ENCODE results near the gene OPN1LW. TPM values are rescaled to one million over a fixed set of nuclear protein-coding genes. Genes with fewer than 3 reads are reported as not detected.
"Not testable (repeated sequence)": the region's sequence is repeated elsewhere in the genome, so short reads cannot be mapped to it uniquely, and the experiment has no call there.

The OPN1LW gene
- total RNA-seq, 1 experiment from 2014 or later, result not detected

DNA sequence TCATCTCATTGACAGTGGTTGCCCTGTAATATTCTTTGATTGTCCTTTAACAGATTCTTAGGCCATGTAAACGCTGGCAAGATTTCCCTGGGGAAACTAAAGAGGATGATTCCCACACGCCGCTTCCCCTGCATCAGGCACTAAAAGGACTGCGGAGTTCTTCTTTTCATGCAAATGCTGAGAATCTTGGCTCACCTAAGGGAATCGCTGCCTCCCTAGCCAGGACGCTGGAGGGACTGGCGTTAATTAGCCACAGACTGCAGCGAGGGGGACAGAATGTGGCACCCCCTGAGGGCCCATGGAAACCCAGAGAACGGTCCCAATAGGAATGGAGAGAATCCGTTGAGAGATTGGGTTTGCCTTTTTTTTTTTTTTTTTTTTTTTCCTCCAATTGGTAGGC is 30.3 kb downstream of the OPN1LW start:
- H2AFZ ChIP-seq (ENCODE audit: low read length); H4K91ac ChIP-seq (ENCODE audit: insufficient read length, low read depth, low read length); H3K27me3 ChIP-seq (ENCODE audit: insufficient read depth, low read length); H3K27ac Mint-ChIP-seq; DNase-seq; H3K27me3 Mint-ChIP-seq (ENCODE audit: low read depth); H3K79me1 ChIP-seq (ENCODE audit: insufficient read depth, low read depth, low read length, poor library complexity, severe bottlenecking); H3K9ac ChIP-seq (ENCODE audit: extremely low read depth, insufficient read length, low read length); H3K36me3 Mint-ChIP-seq (ENCODE audit: insufficient read depth in 1 of 3, low read depth in 3 of 3); H3K23me2 ChIP-seq (ENCODE audit: insufficient read length, low read depth, low read length, poor library complexity, severe bottlenecking); H3K23ac ChIP-seq (ENCODE audit: insufficient read length, low read depth, low read length); H3T11ph ChIP-seq (ENCODE audit: low read length); H3K18ac ChIP-seq (ENCODE audit: insufficient read length, low read depth, low read length); H3K9me3 ChIP-seq (ENCODE audit: control insufficient read depth, low read depth, low read length); H3K14ac ChIP-seq (ENCODE audit: insufficient read depth, low read length); H4K20me1 ChIP-seq (ENCODE audit: control insufficient read depth, insufficient read depth, insufficient read length); H3K4me1 ChIP-seq (ENCODE audit: insufficient read depth, low read length); H3K4me2 ChIP-seq (ENCODE audit: insufficient read depth, insufficient read length, low read length); H4K8ac ChIP-seq (replicated peaks; ENCODE audit: insufficient read length, low read depth, low read length); H2BK120ac ChIP-seq (ENCODE audit: low read depth, low read length, poor library complexity, severe bottlenecking); H3K79me2 ChIP-seq (ENCODE audit: insufficient read depth, low read length); H3K4me3 Mint-ChIP-seq; H2BK20ac ChIP-seq (ENCODE audit: low read depth, low read length, poor library complexity, severe bottlenecking); H2BK5ac ChIP-seq (ENCODE audit: insufficient read length, low read length); H2BK15ac ChIP-seq (ENCODE audit: low read depth, low read length); H3K9me3 Mint-ChIP-seq; H2BK12ac ChIP-seq (ENCODE audit: insufficient read length, low read depth, low read length); H2AK5ac ChIP-seq (ENCODE audit: insufficient read length, low read length); H3K27ac ChIP-seq (ENCODE audit: insufficient read length, low read depth, low read length); H3K4ac ChIP-seq (ENCODE audit: low read depth, low read length); H3K4me1 Mint-ChIP-seq; H3K56ac ChIP-seq (ENCODE audit: insufficient read length, low read depth, low read length); H4K5ac ChIP-seq (ENCODE audit: insufficient read length, low read depth, low read length): not testable (repeated sequence)
- WGBS (ENCODE audit: extremely low coverage, insufficient read length, low lambda C conversion rate), result no CpG with 5 or more reads among the region's 10 CpGs

DNA sequence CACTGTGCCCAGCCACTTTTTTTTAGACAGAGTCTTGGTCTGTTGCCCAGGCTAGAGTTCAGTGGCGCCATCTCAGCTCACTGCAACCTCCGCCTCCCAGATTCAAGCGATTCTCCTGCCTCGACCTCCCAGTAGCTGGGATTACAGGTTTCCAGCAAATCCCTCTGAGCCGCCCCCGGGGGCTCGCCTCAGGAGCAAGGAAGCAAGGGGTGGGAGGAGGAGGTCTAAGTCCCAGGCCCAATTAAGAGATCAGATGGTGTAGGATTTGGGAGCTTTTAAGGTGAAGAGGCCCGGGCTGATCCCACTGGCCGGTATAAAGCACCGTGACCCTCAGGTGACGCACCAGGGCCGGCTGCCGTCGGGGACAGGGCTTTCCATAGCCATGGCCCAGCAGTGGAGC is 38.3 kb downstream of the OPN1LW start, which contains the start of gene OPN1MW:
TSS of gene OPN1MW (plus strand) at position 301 of the 400 bp plus-strand sequence. CDS start at position 383, 82 bp downstream.
- not testable (repeated sequence) for H3K27me3 Mint-ChIP-seq (ENCODE audit: low read depth); H3K23me2 ChIP-seq (ENCODE audit: insufficient read length, low read depth, low read length, poor library complexity, severe bottlenecking); H3K9ac ChIP-seq (ENCODE audit: extremely low read depth, insufficient read length, low read length); H3K14ac ChIP-seq (ENCODE audit: insufficient read depth, low read length); H3K4me3 Mint-ChIP-seq; H3T11ph ChIP-seq (ENCODE audit: low read length); H2AFZ ChIP-seq (ENCODE audit: low read length); H2BK15ac ChIP-seq (ENCODE audit: low read depth, low read length); H3K79me1 ChIP-seq (ENCODE audit: insufficient read depth, low read depth, low read length, poor library complexity, severe bottlenecking); H3K4me1 Mint-ChIP-seq; H2BK120ac ChIP-seq (ENCODE audit: low read depth, low read length, poor library complexity, severe bottlenecking); H3K36me3 Mint-ChIP-seq (ENCODE audit: insufficient read depth in 1 of 3, low read depth in 3 of 3); H2BK12ac ChIP-seq (ENCODE audit: insufficient read length, low read depth, low read length); H3K23ac ChIP-seq (ENCODE audit: insufficient read length, low read depth, low read length); H3K56ac ChIP-seq (ENCODE audit: insufficient read length, low read depth, low read length); H2BK5ac ChIP-seq (ENCODE audit: insufficient read length, low read length); H4K8ac ChIP-seq (replicated peaks; ENCODE audit: insufficient read length, low read depth, low read length); H4K91ac ChIP-seq (ENCODE audit: insufficient read length, low read depth, low read length); H3K18ac ChIP-seq (ENCODE audit: insufficient read length, low read depth, low read length); H3K4me1 ChIP-seq (ENCODE audit: insufficient read depth, low read length); H3K9me3 ChIP-seq (ENCODE audit: control insufficient read depth, low read depth, low read length); H3K4ac ChIP-seq (ENCODE audit: low read depth, low read length); H3K9me3 Mint-ChIP-seq; H3K27me3 ChIP-seq (ENCODE audit: insufficient read depth, low read length); H3K79me2 ChIP-seq (ENCODE audit: insufficient read depth, low read length); H2AK5ac ChIP-seq (ENCODE audit: insufficient read length, low read length); H3K27ac Mint-ChIP-seq; H3K27ac ChIP-seq (ENCODE audit: insufficient read length, low read depth, low read length); H4K5ac ChIP-seq (ENCODE audit: insufficient read length, low read depth, low read length); DNase-seq; H4K20me1 ChIP-seq (ENCODE audit: control insufficient read depth, insufficient read depth, insufficient read length); H3K4me2 ChIP-seq (ENCODE audit: insufficient read depth, insufficient read length, low read length); H2BK20ac ChIP-seq (ENCODE audit: low read depth, low read length, poor library complexity, severe bottlenecking)
- no CpG with 5 or more reads among the region's 14 CpGs for WGBS (ENCODE audit: extremely low coverage, insufficient read length, low lambda C conversion rate)
